ENCODE measurements around the gene POMGNT2.

Gene POMGNT2

GRCh38 chr3:43105596-43106292 lies at the start of gene POMGNT2:
POMGNT2 (minus strand) TSS chr3:43106079; CDS start chr3:43081431, 24,648 bp downstream.
- in situ Hi-C loops (cut with HindIII; ENCODE audit: low sequenced_read_pairs): loop anchor here (10.0 kb wide), 2 partner anchors 141 to 191 kb away; no protein-coding TSS in a partner anchor

DNA sequence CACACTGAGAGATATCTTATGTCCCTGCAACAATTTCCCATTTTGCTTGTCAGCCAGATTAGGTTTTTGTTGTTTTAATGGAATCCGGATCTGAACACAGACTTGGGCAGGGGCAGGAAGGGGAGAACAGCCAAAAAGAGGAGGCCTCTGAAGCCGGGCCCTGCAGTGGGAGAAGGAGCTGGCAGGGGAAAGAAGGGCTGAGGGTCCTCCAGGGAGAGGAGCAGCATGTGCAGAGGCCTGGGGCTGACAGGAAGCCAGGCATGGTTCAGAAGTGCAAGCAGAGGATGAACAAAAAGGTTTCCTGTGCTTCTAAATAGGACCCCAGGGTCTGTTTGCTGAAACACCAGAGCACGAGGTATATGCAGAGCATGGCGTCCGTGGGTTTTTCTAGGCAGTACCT lies 49.1 kb upstream of the POMGNT2 start:
- in situ Hi-C loops (cut with HindIII; ENCODE audit: low sequenced_read_pairs): no loop called here

GRCh38 chr3:43153216-43154083 lies 47.6 kb upstream of the POMGNT2 start:
- in situ Hi-C loops (cut with HindIII; ENCODE audit: low sequenced_read_pairs): no loop called here

DNA sequence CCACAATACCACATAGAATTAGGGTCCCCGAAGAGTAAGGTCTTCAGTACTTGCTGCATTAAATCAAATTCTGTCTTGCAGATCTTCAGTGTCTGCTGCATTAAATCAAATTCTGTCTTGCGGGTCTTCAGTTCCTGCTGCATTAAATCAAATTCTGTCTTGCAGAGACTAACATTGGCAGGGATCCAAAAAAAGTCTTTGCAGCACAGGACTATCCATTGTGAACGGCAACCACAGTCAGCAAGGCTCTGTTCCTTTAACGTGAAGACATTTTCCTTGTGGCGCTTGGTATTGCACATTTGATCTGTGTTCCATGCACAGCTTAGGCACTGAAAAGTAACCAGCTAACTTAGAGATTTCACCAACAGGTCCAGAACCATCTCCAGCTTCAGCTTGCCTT lies 46.8 kb upstream of the POMGNT2 start:
- in situ Hi-C loops (cut with HindIII; ENCODE audit: low sequenced_read_pairs): no loop called here

- in situ Hi-C loops (cut with HindIII; ENCODE audit: low sequenced_read_pairs): loop anchor here (10.0 kb wide), 1 partner anchor 183 kb away; no protein-coding TSS in a partner anchor
Measured at GRCh38 chr3:43148033-43148432, 42.2 kb upstream of the POMGNT2 start.

DNA sequence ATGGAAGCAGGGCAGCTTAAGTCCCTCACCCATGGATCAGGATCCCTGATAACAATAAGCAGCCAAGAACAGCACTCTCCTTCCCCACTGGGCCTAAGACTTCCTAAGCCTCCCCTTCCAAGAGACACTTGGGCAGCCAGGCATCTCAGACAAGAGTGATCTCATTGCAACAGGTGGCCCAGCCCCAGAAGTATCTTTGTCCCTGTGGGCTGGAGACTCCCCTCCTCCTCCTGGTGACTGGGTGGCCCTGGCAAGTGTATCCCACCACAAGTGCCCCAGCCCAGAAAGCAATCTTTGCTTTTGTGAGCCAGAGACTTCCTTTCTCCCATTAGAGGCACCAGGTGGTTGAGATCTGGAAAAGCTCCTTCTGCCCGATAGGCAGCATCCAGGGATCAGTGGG lies 40.7 kb upstream of the POMGNT2 start:
- in situ Hi-C loops (cut with HindIII; ENCODE audit: low sequenced_read_pairs): loop anchor here (10.0 kb wide), 1 partner anchor 182 kb away; no protein-coding TSS in a partner anchor

DNA sequence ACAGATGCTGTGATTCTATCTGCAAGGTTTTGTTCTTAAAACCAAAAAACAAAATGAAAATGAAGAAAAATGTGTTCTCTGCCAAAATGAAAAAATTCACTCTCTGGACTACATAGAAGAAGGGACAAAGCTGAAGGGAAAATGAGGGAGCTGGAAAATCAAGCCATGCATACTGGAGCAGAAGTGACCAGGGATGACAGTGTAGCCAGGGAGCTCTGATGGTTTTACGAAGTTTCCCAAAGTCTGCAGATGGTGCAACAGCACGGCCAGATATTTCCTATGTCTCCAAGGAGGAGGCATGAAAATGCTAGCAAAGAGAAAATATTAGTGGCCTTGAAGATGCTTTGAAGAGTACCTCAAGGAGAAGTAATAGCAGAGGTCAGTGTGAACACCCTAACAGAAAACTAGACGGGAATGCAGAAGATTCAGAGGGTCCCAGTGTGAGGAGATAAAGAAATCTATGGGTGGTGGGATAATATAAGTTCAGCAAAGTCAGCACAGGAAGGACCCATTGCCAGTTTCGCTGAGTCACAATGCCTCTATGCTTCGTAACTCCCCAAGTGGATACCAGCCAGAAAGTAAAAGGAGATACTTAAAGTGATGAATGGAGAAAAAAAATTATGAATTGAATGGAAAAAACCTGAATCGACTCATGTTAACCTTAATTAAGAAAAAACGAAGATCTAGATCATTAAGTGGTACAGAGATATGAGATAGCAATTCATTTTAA lies 39.0 kb upstream of the POMGNT2 start:
- in situ Hi-C loops (cut with HindIII; ENCODE audit: low sequenced_read_pairs): loop anchor here (10.0 kb wide), 1 partner anchor 180 kb away; no protein-coding TSS in a partner anchor

DNA sequence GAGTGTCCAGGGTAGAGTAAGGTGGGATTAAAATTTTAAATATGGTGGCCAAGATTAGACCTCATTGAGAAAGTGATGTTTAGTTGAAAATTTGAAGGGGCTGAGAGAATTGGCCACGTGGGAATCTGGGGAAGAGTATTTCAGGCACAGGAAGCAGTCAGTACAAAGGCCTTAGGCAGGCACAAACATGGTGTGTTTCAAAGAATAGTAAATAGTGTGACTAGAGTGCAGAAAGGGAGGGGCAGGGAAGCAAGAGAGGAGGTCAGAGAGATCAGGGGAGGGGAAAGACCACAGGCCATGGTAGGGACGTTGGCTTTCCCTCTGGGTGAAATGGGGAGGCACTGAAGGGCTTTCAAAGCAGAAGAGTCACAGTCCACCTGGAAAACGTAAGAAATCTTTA lies 36.6 kb upstream of the POMGNT2 start:
- in situ Hi-C loops (cut with HindIII; ENCODE audit: low sequenced_read_pairs): loop anchor here (10.0 kb wide), 1 partner anchor 178 kb away; no protein-coding TSS in a partner anchor

DNA sequence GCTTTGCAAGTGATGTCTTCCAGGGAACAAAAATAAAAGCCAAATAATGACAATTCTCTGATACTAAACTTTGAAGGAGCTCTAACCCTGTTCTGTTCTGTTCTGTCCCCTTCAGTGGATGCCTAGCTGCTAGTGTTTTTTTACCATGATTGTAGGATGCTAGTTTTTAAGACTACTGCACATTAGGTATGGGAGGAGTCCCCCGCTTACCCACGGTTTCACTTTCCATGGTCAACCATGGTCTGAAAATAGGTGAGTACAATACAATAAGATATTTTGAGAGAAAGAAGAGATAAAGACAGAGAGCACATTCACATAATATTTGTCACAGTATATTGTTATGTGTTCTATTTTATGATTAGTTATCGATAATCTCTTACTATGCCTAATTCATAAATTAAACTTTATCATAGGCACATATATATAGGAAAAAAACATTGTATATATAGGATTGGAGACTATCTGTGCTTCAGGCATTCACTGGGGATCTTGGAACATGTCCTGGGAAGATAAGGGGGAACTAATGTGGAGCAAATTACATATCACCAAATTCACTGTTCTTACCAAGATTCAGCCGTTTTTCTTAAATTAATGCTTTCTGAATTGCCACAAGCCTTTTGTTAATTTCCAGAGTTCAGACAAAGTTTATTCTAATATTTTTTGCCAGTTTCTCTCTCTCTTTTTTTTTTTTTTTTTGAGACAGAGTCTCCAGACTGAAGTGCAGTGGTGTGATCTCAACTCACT lies 32.8 kb upstream of the POMGNT2 start:
- in situ Hi-C loops (cut with HindIII; ENCODE audit: low sequenced_read_pairs): no loop called here

DNA sequence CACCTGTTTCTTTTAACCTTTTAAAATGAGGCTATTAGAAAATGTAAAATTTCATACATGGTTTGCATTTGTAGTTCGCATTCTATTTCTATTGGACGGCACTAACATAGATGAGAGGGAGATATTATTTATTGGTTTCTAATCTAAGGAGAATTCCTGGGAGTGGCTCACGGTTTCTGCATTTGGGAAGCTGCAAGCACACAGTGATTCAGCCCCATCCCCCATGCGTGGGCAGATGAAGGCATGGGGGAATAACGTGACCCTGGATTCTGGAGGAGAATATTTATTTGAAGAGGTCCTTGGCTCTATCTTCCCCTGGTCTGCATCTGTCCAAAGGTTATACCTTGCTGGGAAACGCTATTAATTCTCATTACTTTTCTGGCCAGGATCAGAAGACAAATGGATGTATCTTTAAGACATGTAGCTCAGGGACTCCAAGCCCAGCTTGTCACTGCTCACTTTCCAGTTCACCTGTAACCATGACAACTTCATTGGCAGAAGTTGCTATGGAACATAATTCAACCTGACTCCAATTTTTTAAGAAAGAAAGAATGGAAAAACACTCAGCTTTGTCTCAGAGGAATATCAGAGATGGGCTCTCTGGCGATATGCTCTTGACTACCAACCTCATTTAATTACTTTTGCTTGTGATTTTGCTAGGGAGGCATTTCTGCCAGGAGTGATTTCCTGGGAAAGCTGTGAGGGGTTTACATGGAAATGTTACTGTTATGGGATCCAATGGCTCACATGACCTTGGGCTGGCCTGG lies 27.2 kb upstream of the POMGNT2 start:
- in situ Hi-C loops (cut with HindIII; ENCODE audit: low sequenced_read_pairs): no loop called here

DNA sequence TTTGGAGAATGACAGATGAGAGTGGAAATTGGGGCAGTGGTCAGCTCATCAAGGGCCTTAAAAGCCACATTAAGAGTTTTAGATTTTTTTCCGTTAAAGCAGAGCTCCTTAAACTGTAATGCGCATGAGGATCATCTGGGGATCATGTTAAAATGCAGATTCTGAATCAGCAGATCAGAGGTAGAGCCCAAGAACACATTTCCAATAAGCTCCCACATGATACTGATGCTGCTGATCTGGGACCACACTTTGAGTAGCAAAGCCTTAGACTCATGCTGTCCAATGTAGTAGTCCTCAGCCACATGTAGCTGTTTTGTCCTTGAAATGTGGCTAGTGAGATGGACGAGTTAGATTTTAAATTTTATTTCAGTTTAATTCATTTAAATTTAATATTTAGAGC lies 26.3 kb upstream of the POMGNT2 start:
- in situ Hi-C loops (cut with HindIII; ENCODE audit: low sequenced_read_pairs): no loop called here

GRCh38 chr3:43128464-43128863 lies 22.6 kb upstream of the POMGNT2 start:
- in situ Hi-C loops (cut with HindIII; ENCODE audit: low sequenced_read_pairs): no loop called here

DNA sequence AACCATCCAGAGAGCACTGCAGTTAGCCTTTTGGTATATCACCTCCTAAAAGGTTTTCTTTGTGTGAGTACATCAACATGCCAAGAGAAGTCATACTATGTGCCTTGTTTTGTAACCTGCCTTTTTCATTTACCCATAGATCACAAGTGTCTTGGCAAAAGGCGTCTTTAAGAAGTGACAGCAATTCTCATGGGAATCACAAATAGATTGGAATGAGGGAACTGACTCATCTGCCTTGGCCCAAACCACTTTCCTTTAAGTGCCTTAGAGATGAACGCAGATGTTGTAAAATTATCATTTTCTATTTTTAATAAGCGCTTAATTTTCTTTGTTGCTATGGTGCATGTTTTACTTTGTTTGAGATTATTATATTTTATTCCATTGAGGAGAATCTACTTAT lies 20.7 kb upstream of the POMGNT2 start:
- in situ Hi-C loops (cut with HindIII; ENCODE audit: low sequenced_read_pairs): no loop called here

DNA sequence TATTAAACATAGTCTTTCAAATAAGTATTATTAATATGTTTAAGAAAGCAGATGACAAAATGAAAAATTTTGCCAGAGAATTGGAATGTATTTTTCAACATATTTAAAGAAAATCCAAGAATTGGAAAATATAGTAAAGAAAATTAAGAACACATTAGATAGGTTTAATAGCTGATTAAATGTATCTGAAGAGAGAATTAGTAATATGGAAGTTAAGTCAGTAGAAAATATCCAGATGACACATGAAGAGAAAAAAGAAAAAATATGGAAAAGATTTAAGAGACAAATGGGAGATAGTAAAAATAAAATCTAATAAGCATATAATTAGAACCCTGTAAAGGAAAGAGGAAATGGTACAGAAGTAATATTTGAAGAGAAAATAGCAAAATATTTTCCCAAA lies 18.0 kb upstream of the POMGNT2 start:
- in situ Hi-C loops (cut with HindIII; ENCODE audit: low sequenced_read_pairs): no loop called here

GRCh38 chr3:43120937-43121336 lies 15.1 kb upstream of the POMGNT2 start:
- in situ Hi-C loops (cut with HindIII; ENCODE audit: low sequenced_read_pairs): no loop called here

DNA sequence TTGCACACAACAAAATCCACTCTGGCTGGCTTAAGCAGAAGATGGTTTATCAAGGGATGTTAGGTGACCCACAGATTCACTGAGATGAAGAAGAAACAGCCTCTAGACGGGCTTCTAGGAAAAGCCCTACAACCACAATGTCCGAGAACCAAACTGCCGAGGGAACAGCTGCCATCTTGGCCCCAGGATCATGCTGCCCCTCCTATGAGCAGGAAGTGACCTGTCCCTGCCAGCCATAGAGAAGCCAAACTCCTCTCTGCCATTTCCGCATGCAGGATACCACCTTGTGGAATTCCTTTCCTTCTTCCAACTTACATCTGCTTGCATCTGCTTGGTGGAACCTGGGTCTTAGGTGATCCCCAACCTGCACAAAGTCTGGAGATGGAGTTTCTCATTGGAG lies 11.4 kb upstream of the POMGNT2 start:
- in situ Hi-C loops (cut with HindIII; ENCODE audit: low sequenced_read_pairs): no loop called here

- in situ Hi-C loops (cut with HindIII; ENCODE audit: low sequenced_read_pairs): no loop called here
Measured at GRCh38 chr3:43113671-43114070, 7.8 kb upstream of the POMGNT2 start.

DNA sequence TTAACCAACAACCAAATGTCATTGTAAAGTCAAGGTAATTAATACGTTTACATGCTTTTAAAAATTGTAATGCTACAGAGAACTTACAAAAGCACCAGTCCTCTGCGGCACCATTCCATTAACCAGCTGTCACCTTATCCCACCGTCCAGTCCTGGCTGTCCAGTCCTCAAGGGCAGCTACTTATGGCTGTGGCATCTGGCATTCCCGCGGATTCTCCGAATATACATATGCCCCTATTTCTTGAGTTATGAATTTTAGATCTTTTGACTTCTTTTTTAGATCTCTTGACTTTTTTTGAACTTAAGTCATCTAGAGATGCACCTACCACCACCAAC lies 382 bp upstream of the POMGNT2 start:
- in situ Hi-C loops (cut with HindIII; ENCODE audit: low sequenced_read_pairs): loop anchor here (10.0 kb wide), 2 partner anchors 141 to 191 kb away; no protein-coding TSS in a partner anchor

- in situ Hi-C loops (cut with HindIII; ENCODE audit: low sequenced_read_pairs): loop anchor here (10.0 kb wide), 2 partner anchors 140 to 190 kb away; no protein-coding TSS in a partner anchor
Measured at GRCh38 chr3:43104660-43105595, 951 bp downstream of the POMGNT2 start.

All from DLD1 (cell line).